OCI-LY1 (cell line): ENCODE results near the gene LETMD1.

Source experiments
- EZH2 ChIP-seq: fragments of 200-600 bp; sonication (generic), shearing (Covaris generic); IDR thresholded peaks from 2 replicates; pipeline ENCODE4 v1.8.0; 2017; ENCODE audit warnings: borderline replicate concordance, mixed run types, mild to moderate bottlenecking, antibody characterized with exemption, low read length, moderate library complexity, mixed read lengths
- TF ChIP-seq, protein P1 (sequence below): fragments of 200-600 bp; sonication (generic), shearing (Covaris generic); IDR thresholded peaks from 2 replicates; pipeline ENCODE4 v1.5.1; 2017; ENCODE audit warnings: mild to moderate bottlenecking, antibody characterized with exemption, low read length, moderate library complexity, mixed read lengths

DNA sequence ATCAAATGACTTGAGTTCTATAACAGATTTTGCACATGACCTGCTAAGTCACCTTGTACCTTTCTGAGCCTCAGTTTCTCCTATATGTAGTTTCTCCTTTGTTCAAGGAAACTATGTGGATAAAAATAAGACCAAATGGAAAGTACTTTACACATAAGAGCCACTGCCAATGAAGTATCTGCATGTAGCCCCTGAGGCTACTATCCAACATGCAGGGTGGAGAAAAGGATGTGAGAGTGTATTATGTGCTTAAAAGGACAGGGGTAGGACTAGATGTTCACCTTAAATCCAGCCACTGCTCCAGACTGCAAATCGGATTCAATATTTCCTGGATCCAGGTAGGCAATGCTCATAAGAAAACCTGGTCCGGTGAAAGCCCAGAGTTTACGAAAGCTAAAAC is 43.1 kb upstream of the LETMD1 start:
- TF ChIP-seq, protein P1, sequence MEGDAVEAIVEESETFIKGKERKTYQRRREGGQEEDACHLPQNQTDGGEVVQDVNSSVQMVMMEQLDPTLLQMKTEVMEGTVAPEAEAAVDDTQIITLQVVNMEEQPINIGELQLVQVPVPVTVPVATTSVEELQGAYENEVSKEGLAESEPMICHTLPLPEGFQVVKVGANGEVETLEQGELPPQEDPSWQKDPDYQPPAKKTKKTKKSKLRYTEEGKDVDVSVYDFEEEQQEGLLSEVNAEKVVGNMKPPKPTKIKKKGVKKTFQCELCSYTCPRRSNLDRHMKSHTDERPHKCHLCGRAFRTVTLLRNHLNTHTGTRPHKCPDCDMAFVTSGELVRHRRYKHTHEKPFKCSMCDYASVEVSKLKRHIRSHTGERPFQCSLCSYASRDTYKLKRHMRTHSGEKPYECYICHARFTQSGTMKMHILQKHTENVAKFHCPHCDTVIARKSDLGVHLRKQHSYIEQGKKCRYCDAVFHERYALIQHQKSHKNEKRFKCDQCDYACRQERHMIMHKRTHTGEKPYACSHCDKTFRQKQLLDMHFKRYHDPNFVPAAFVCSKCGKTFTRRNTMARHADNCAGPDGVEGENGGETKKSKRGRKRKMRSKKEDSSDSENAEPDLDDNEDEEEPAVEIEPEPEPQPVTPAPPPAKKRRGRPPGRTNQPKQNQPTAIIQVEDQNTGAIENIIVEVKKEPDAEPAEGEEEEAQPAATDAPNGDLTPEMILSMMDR, result no peak
- TF ChIP-seq EZH2, result no peak
